DND-41 (cell line): ENCODE data around the gene LRRC32.

Experiments
- ATAC-seq: fragments of 200-7000 bp; cut with Tn5 transposase; 3 replicates; pipeline ENCODE4 v1.9.1; 2021; ENCODE audit warnings: low read depth; ENCODE audit not compliant: insufficient read depth
- DNase-seq: peaks from one replicate; pipeline ENCODE4 v3.0.0-alpha.2; 2020
- H2AFZ ChIP-seq: 2 replicates; pipeline ENCODE4 v1.6.0; 2012; ENCODE audit warnings: low read depth, low read length
- H3K27ac ChIP-seq: 2 replicates; pipeline ENCODE4 v1.5.1; 2012; ENCODE audit warnings: low read length, inconsistent platforms
- H3K27me3 ChIP-seq: fragments of 200-600 bp; sonication (generic); 2 replicates; pipeline ENCODE4 v1.6.0; 2012; ENCODE audit warnings: low read length, mild to moderate bottlenecking, inconsistent platforms; ENCODE audit not compliant: insufficient read depth, poor library complexity
- H3K36me3 ChIP-seq: 2 replicates; pipeline ENCODE4 v1.5.1; 2012; ENCODE audit warnings: low read length, inconsistent platforms; ENCODE audit not compliant: insufficient read depth
- H3K4me1 ChIP-seq: 2 replicates; pipeline ENCODE4 v1.5.1; 2012; ENCODE audit warnings: mild to moderate bottlenecking, low read length; ENCODE audit not compliant: insufficient read depth
- H3K4me2 ChIP-seq: 2 replicates; pipeline ENCODE4 v1.6.0; 2012; ENCODE audit warnings: mild to moderate bottlenecking, moderate library complexity, low read length, inconsistent platforms; ENCODE audit not compliant: insufficient read depth
- H3K4me3 ChIP-seq, 2 experiments: fragments of 200-600 bp in 1 of 2; shearing (Covaris generic) in 1 of 2; 2 replicates each; pipeline ENCODE4 v1.5.1; 2012 to 2016; ENCODE audit warnings: inconsistent platforms in 2 of 2, low read length in 2 of 2, mild to moderate bottlenecking in 2 of 2, low read depth in 1 of 2, moderate library complexity in 1 of 2
- H3K79me2 ChIP-seq: 2 replicates; pipeline ENCODE4 v1.6.0; 2012; ENCODE audit warnings: low read length, inconsistent platforms; ENCODE audit not compliant: insufficient read depth
- H3K9ac ChIP-seq: 2 replicates; pipeline ENCODE4 v1.6.0; 2012; ENCODE audit warnings: low read depth, mild to moderate bottlenecking, inconsistent platforms, low read length, moderate library complexity
- H3K9me3 ChIP-seq: 2 replicates; pipeline ENCODE4 v1.5.1; 2012; ENCODE audit warnings: low read length, moderate library complexity, mild to moderate bottlenecking, inconsistent platforms; ENCODE audit not compliant: insufficient read depth, severe bottlenecking
- H4K20me1 ChIP-seq: 2 replicates; pipeline ENCODE4 v1.6.0; 2012; ENCODE audit warnings: low read length; ENCODE audit not compliant: insufficient read depth
- CTCF ChIP-seq: IDR thresholded peaks from 2 replicates; pipeline ENCODE4 v1.5.1; 2012; ENCODE audit warnings: borderline replicate concordance, low read length, moderate library complexity, mild to moderate bottlenecking; ENCODE audit not compliant: poor library complexity, severe bottlenecking; ENCODE audit errors: extremely low read depth
- EZH2 ChIP-seq: IDR thresholded peaks from 3 replicates; pipeline ENCODE4 v1.6.1; 2012; ENCODE audit warnings: borderline replicate concordance, low read depth, mild to moderate bottlenecking, moderate library complexity, low read length, inconsistent platforms; ENCODE audit not compliant: severe bottlenecking

The LRRC32 gene

GRCh38 chr11:76680518-76681425 lies 10.2 kb upstream of the LRRC32 start:
- Histone ChIP-seq H3K27me3 (no peaks in the 10 kb centered on the region), H3K4me3 (no peak overlapping the region), H3K9me3 (no peaks in the 10 kb centered on the region), H3K79me2 (no peaks in the 10 kb centered on the region), H3K27ac (no peak overlapping the region), H3K4me2 (peak overlapping the region; percentile 34), H2AFZ (no peak overlapping the region), H3K4me1 (no peaks in the 10 kb centered on the region), H3K9ac (no peak overlapping the region), H4K20me1 (no peaks in the 10 kb centered on the region; the same call in 1 of the 2 replicates), H3K36me3 (no peaks in the 10 kb centered on the region)
- ATAC-seq, result peak; percentile 91
- TF ChIP-seq EZH2 (no peak), CTCF (peak; percentile 77)
- peak; percentile 70 for DNase-seq

- ATAC-seq, result no peak
- TF ChIP-seq CTCF, result no peak
- TF ChIP-seq EZH2, result no peak
- H3K27me3 ChIP-seq, result no peaks in the 10 kb centered on the region
- no peak overlapping the region for H3K9ac ChIP-seq
- no peaks in the 10 kb centered on the region for H4K20me1 ChIP-seq
- no peaks in the 10 kb centered on the region for H3K79me2 ChIP-seq
- DNase-seq, result no peak
- H2AFZ ChIP-seq, result no peak overlapping the region
- H3K4me2 ChIP-seq, result no peak overlapping the region
- H3K4me1 ChIP-seq, result no peaks in the 10 kb centered on the region
- H3K4me3 ChIP-seq, result no peak overlapping the region
- H3K36me3 ChIP-seq, result no peaks in the 10 kb centered on the region
- H3K27ac ChIP-seq, result no peak overlapping the region
- no peaks in the 10 kb centered on the region for H3K9me3 ChIP-seq
These were observed 7.8 kb upstream of the LRRC32 start for GRCh38 chr11:76678321-76678720.

GRCh38 chr11:76677458-76677765 lies 6.9 kb upstream of the LRRC32 start:
- Histone ChIP-seq H3K9ac (no peak overlapping the region), H3K36me3 (no peaks in the 10 kb centered on the region), H3K27me3 (no peaks in the 10 kb centered on the region), H4K20me1 (no peaks in the 10 kb centered on the region), H3K79me2 (no peaks in the 10 kb centered on the region), H2AFZ (no peak overlapping the region), H3K27ac (no peak overlapping the region), H3K4me3 (no peak overlapping the region), H3K9me3 (no peaks in the 10 kb centered on the region), H3K4me2 (no peak overlapping the region), H3K4me1 (peaks cover 9% of the 10 kb centered on the region)
- TF ChIP-seq EZH2, result no peak
- TF ChIP-seq CTCF, result no peak
- ATAC-seq (no peak), DNase-seq (no peak)
